CD4-positive, alpha-beta memory T cell (primary cell): ENCODE results near the gene SLC10A7. TPM values are rescaled to one million over a fixed set of nuclear protein-coding genes. Genes with fewer than 3 reads are reported as not detected.

Experiments
- CTCF ChIA-PET: fragments of 350-600 bp; sonication (Branson Sonifier 250); formaldehyde crosslinking; loops from one replicate; lab custom pipeline; 2021; ENCODE audit warnings: inconsistent platforms; ENCODE audit not compliant: partially characterized antibody; lab: Charles Lee
- POLR2A ChIA-PET: fragments of 350-600 bp; sonication (Branson Sonifier 250); formaldehyde crosslinking; loops from one replicate; lab custom pipeline; 2021; ENCODE audit not compliant: partially characterized antibody; lab: Charles Lee
- DNase-seq, 5 donors: peaks; one replicate each; pipeline versions ENCODE4 v3.0.0 to v3.0.0-alpha.2; 2020 to 2022; ENCODE audit warnings: mixed read lengths in 1 of 5
- H3K27ac ChIP-seq: one replicate; pipeline ENCODE4 v1.7.0; 2013; ENCODE audit warnings: low read depth, low read length
- H3K27me3 ChIP-seq: 2 replicates; pipeline ENCODE4 v1.7.0; 2013; ENCODE audit warnings: mild to moderate bottlenecking, low read length, moderate library complexity; ENCODE audit not compliant: insufficient read depth
- H3K36me3 ChIP-seq: 2 replicates; pipeline ENCODE4 v1.7.0; 2013; ENCODE audit warnings: mild to moderate bottlenecking, low read length, moderate library complexity; ENCODE audit not compliant: insufficient read depth
- H3K4me1 ChIP-seq: 2 replicates; pipeline ENCODE4 v1.7.0; 2013; ENCODE audit warnings: mild to moderate bottlenecking, low read length, moderate library complexity; ENCODE audit not compliant: insufficient read depth
- H3K4me3 ChIP-seq, 2 donors: one replicate each; pipeline ENCODE4 v1.7.0; 2013; ENCODE audit warnings: low read length in 2 of 2, mild to moderate bottlenecking in 1 of 2
- H3K9me3 ChIP-seq, 2 donors: one replicate each; pipeline ENCODE4 v1.7.0; 2013; ENCODE audit warnings: low read length in 2 of 2, control low read depth in 1 of 2; ENCODE audit not compliant: control insufficient read depth in 1 of 2
- H3K27ac Mint-ChIP-seq, 7 donors: one replicate each; pipeline ENCODE4 v1.8.0; 2020 to 2021; ENCODE audit warnings: mixed read lengths in 7 of 7, mild to moderate bottlenecking in 6 of 7, inconsistent platforms in 3 of 7, moderate library complexity in 3 of 7
- H3K27me3 Mint-ChIP-seq, 2 donors: one replicate each; pipeline ENCODE4 v1.8.0; 2020 to 2021; ENCODE audit warnings: mixed read lengths in 2 of 2
- H3K36me3 Mint-ChIP-seq, 2 donors: one replicate each; pipeline ENCODE4 v1.8.0; 2020 to 2021; ENCODE audit warnings: mixed read lengths in 2 of 2, inconsistent platforms in 1 of 2, mild to moderate bottlenecking in 1 of 2
- H3K4me1 Mint-ChIP-seq, 4 donors: one replicate each; pipeline ENCODE4 v1.8.0; 2020 to 2021; ENCODE audit warnings: mixed read lengths in 4 of 4, mild to moderate bottlenecking in 1 of 4
- H3K4me3 Mint-ChIP-seq, 8 donors: one replicate each; pipeline ENCODE4 v1.8.0; 2020 to 2021; ENCODE audit warnings: mixed read lengths in 8 of 8, mild to moderate bottlenecking in 7 of 8, moderate library complexity in 6 of 8, inconsistent platforms in 3 of 8
- H3K9me3 Mint-ChIP-seq, 8 donors: one replicate each; pipeline ENCODE4 v1.8.0; 2020 to 2021; ENCODE audit warnings: mixed read lengths in 8 of 8, mild to moderate bottlenecking in 5 of 8, inconsistent platforms in 3 of 8, moderate library complexity in 1 of 8
- intact Hi-C: fragments of 100-400 bp; cut with micrococcal nuclease; formaldehyde crosslinking; loops from one replicate; pipeline ENCODE4 v1.15.1; 2023
- polyA plus RNA-seq, 2 donors: library from polyadenylated mRNA; unstranded; fragments of 300-500 nt; fragmentation: Illumina TruSeq; gene quantifications; one replicate each; pipeline ENCODE4 v1.2.3, GENCODE V29; 2021
- total RNA-seq, 2 experiments: library from RNA; stranded (reverse); gene quantifications; one replicate each; pipeline ENCODE4 v1.2.3, GENCODE V29; 2021

SLC10A7 gene
- total and polyA plus RNA-seq, 4 experiments from 2014 or later: 9.0 to 17.7 (median 10.1) TPM

GRCh38 chr4:146235654-146236177 lies 286.0 kb downstream of the SLC10A7 start:
- Mint-ChIP-seq H3K36me3 (no peaks in the 10 kb centered on the region), H3K9me3 (peaks cover 0 to 4% (median 0%) of the 10 kb centered on the region in 8 donors), H3K4me1 (no peaks in the 10 kb centered on the region), H3K27me3 (peaks cover 4 to 8% of the 10 kb centered on the region in 2 donors), H3K4me3 (no peak overlapping the region), H3K27ac (no peak overlapping the region)
- intact Hi-C loops: no loop called here
- Histone ChIP-seq H3K36me3 (no peaks in the 10 kb centered on the region), H3K4me1 (no peaks in the 10 kb centered on the region), H3K27ac (no peak overlapping the region), H3K27me3 (no peaks in the 10 kb centered on the region), H3K4me3 (no peak overlapping the region), H3K9me3 (no peaks in the 10 kb centered on the region)
- CTCF ChIA-PET: interaction anchor here (1.0 to 1.4 kb wide), 2 partner anchors 9 to 861 kb away, joined by 3 to 5 read pairs; no protein-coding TSS in a partner anchor
- POLR2A ChIA-PET: no interaction called here
- DNase-seq: no peak

GRCh38 chr4:146232131-146232722 lies 289.5 kb downstream of the SLC10A7 start:
- Histone ChIP-seq H3K4me1 (no peaks in the 10 kb centered on the region), H3K27me3 (no peaks in the 10 kb centered on the region), H3K4me3 (no peak overlapping the region), H3K27ac (no peak overlapping the region), H3K36me3 (no peaks in the 10 kb centered on the region), H3K9me3 (no peaks in the 10 kb centered on the region)
- Mint-ChIP-seq H3K9me3 (peaks cover 0 to 4% (median 0%) of the 10 kb centered on the region in 8 donors), H3K36me3 (no peaks in the 10 kb centered on the region), H3K27me3 (peaks cover 2 to 5% of the 10 kb centered on the region in 2 donors), H3K27ac (no peak overlapping the region), H3K4me3 (no peak overlapping the region), H3K4me1 (no peaks in the 10 kb centered on the region)
- intact Hi-C loops: no loop called here
- DNase-seq: no peak
- POLR2A ChIA-PET: no interaction called here
- CTCF ChIA-PET: interaction anchor here (1.2 kb wide), 1 partner anchor 10 kb away, joined by 3 read pairs; no protein-coding TSS in a partner anchor

DNA sequence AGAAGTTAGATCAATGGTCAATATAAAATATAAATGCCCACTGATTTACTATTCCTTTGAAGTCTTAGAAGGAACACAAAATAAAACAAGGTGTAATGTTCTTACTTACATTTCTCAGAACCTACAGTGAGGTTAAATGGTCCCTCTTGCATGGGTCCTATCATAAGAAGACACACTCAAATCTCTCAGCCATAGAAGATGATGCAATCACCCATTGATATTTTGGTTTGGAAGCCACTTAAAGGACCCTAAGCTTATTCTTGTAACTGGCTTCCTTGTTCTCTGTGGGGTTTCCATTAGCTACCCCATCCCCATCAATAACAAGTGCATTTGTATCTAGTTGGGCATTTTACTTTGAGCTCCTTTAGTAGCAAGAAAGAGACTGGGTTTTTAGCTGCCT lies 292.3 kb downstream of the SLC10A7 start:
- POLR2A ChIA-PET: no interaction called here
- Mint-ChIP-seq H3K36me3 (no peaks in the 10 kb centered on the region), H3K4me3 (no peak overlapping the region), H3K9me3 (peaks cover 0 to 4% (median 0%) of the 10 kb centered on the region in 8 donors), H3K4me1 (no peaks in the 10 kb centered on the region), H3K27me3 (no peaks in the 10 kb centered on the region), H3K27ac (no peak overlapping the region)
- Histone ChIP-seq H3K4me3 (no peak overlapping the region), H3K36me3 (no peaks in the 10 kb centered on the region), H3K9me3 (no peaks in the 10 kb centered on the region), H3K27ac (no peak overlapping the region), H3K27me3 (no peaks in the 10 kb centered on the region), H3K4me1 (no peaks in the 10 kb centered on the region)
- CTCF ChIA-PET: no interaction called here
- intact Hi-C loops: no loop called here
- DNase-seq: no peak

DNA sequence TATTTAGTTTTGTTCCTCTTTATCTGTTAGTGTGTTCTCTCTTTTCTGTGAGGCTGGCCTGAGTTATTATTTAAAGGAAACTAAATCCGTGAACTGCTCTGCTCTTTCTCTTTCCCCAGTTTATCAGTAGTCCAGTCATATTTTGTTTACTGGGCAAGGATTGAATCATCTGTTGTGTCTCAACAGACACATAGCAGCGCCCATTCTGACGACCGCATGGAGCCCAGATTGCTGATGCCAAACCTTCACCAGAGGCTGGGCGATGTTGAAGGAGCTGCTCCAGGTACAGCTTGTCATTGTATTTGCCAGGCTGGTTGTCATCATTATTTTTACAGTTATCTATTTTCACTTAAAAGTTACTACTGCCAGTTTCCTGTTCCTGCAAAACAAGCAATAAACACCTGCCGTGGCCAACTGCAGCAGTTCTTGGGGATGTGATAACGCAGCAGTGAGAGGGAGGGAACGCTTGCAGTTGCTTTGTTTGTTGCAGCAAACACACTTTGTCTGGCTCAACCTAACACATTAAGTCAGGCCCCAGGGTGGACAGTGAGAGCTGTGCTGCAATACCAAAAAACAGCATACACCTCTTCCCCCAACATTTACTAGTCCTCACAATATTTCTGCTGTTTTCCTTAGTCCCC lies 297.3 kb downstream of the SLC10A7 start:
- CTCF ChIA-PET: interaction anchor here (1.6 kb wide), 1 partner anchor 14 kb away, joined by 3 read pairs; no protein-coding TSS in a partner anchor
- Mint-ChIP-seq H3K4me3 (no peak overlapping the region), H3K36me3 (no peaks in the 10 kb centered on the region), H3K4me1 (no peaks in the 10 kb centered on the region), H3K27ac (no peak overlapping the region), H3K9me3 (no peaks in the 10 kb centered on the region), H3K27me3 (no peaks in the 10 kb centered on the region)
- POLR2A ChIA-PET: no interaction called here
- intact Hi-C loops: no loop called here
- Histone ChIP-seq H3K27ac (no peak overlapping the region), H3K4me3 (no peak overlapping the region), H3K9me3 (no peaks in the 10 kb centered on the region), H3K27me3 (no peaks in the 10 kb centered on the region), H3K4me1 (no peaks in the 10 kb centered on the region), H3K36me3 (no peaks in the 10 kb centered on the region)
- DNase-seq: no peak

DNA sequence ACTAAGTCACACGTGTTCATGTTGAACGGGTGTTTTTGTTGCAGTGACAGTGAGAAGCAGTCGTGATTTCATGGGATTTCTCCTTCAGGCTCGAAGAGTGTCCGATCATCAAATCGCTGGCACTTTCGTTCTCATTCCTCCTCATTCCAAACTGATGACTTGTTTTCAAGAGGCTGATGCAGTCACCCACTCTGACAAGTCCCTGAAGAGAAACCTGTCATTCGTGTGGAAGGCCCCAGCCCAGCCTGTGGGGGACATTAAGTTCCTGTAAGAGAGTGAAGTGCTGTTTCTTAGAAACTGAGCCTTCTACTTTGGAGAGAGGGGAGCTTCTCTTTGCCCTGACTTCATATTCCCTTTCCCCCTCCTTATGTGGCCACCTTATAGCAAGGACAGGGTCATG lies 299.4 kb downstream of the SLC10A7 start:
- H3K4me3 ChIP-seq: no peak overlapping the region
- POLR2A ChIA-PET: no interaction called here
- intact Hi-C loops: no loop called here
- DNase-seq: no peak
- no peaks in the 10 kb centered on the region for H3K27me3 Mint-ChIP-seq
- no peak overlapping the region for H3K27ac Mint-ChIP-seq
- CTCF ChIA-PET: interaction anchor here (1.0 kb wide), 1 partner anchor 11 kb away, joined by 3 read pairs; no protein-coding TSS in a partner anchor
- H3K9me3 Mint-ChIP-seq: no peaks in the 10 kb centered on the region
- H3K9me3 ChIP-seq: no peaks in the 10 kb centered on the region
- H3K27me3 ChIP-seq: no peaks in the 10 kb centered on the region
- H3K4me1 Mint-ChIP-seq: no peaks in the 10 kb centered on the region
- H3K36me3 Mint-ChIP-seq: no peaks in the 10 kb centered on the region
- no peak overlapping the region for H3K4me3 Mint-ChIP-seq
- no peaks in the 10 kb centered on the region for H3K36me3 ChIP-seq
- no peak overlapping the region for H3K27ac ChIP-seq
- H3K4me1 ChIP-seq: no peaks in the 10 kb centered on the region

DNA sequence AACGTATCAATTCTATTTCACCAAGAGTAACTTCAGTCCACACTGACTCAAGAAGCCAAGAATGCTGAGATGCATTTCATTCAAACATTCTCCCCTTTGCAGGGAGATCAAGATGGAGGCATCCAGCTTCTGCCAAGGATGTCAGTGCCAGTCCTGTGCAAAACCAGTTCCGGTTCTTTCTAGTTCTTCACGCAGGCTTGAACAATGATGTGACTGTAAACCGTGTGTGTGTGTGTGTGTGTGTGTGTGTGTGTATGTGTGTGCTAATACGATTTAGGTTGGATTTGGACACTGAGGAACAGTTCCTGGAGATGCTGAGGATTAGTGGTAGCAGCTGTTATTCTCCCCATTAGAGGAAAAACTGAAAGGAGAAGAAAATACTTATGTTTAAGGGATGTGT lies 307.5 kb downstream of the SLC10A7 start, which contains the start of gene REELD1:
Gene REELD1 (plus strand): TSS at position 301 of the 400 bp plus-strand sequence. CDS start 2,415 bp downstream, outside the sequence.
- POLR2A ChIA-PET: no interaction called here

GRCh38 chr4:146212781-146213180 lies 309.0 kb downstream of the SLC10A7 start:
- intact Hi-C loops: no loop called here
- no peak for DNase-seq
- H3K4me3 ChIP-seq: no peak overlapping the region
- no peak overlapping the region for H3K27ac ChIP-seq
- Mint-ChIP-seq H3K36me3 (no peaks in the 10 kb centered on the region), H3K9me3 (no peaks in the 10 kb centered on the region), H3K4me3 (no peak overlapping the region), H3K27me3 (peaks cover 2 to 7% of the 10 kb centered on the region in 2 donors), H3K27ac (peak overlapping the region in 1 of 7 donors; percentile 43), H3K4me1 (no peaks in the 10 kb centered on the region)
- CTCF ChIA-PET: no interaction called here
- no peaks in the 10 kb centered on the region for H3K9me3 ChIP-seq
- H3K4me1 ChIP-seq: no peaks in the 10 kb centered on the region
- H3K36me3 ChIP-seq: no peaks in the 10 kb centered on the region
- POLR2A ChIA-PET: no interaction called here
- H3K27me3 ChIP-seq: no peaks in the 10 kb centered on the region

More for the DNA sequence above, 307.5 kb downstream of the SLC10A7 start, which contains the start of gene REELD1:
- Mint-ChIP-seq H3K9me3 (no peaks in the 10 kb centered on the region), H3K36me3 (no peaks in the 10 kb centered on the region), H3K27me3 (peaks cover 0 to 3% of the 10 kb centered on the region in 2 donors), H3K27ac (no peak within 1 kb of the TSS), H3K4me3 (no peak within 1 kb of the TSS), H3K4me1 (no peaks in the 10 kb centered on the region)
- no peaks in the 10 kb centered on the region for H3K27me3 ChIP-seq
- CTCF ChIA-PET: no interaction called here
- no peak within 1 kb of the TSS for H3K27ac ChIP-seq
- intact Hi-C loops: no loop called here
- H3K4me1 ChIP-seq: no peaks in the 10 kb centered on the region
- H3K4me3 ChIP-seq: no peak within 1 kb of the TSS
- no peaks in the 10 kb centered on the region for H3K9me3 ChIP-seq
- H3K36me3 ChIP-seq: no peaks in the 10 kb centered on the region
- no peak for DNase-seq
